SU-DHL-6 (cell line): ENCODE measurements around the gene FAM117A.
"Not testable (repeated sequence)": the region's sequence is repeated elsewhere in the genome, so short reads cannot be mapped to it uniquely, and the experiment has no call there.

ENCODE experiments used
- H2AFZ ChIP-seq: fragments of 200-600 bp; sonication (generic); 2 replicates; pipeline ENCODE4 v1.6.1; 2014; ENCODE audit warnings: low read depth, mild to moderate bottlenecking, moderate library complexity, mixed read lengths, antibody characterized with exemption, low read length; ENCODE audit not compliant: severe bottlenecking
- H3F3A ChIP-seq: fragments of 200-600 bp; shearing (Covaris generic); 2 replicates; pipeline ENCODE4 v1.6.0; 2016; ENCODE audit warnings: antibody characterized with exemption, mild to moderate bottlenecking; ENCODE audit not compliant: insufficient read depth
- H3K27ac ChIP-seq: fragments of 200-600 bp; sonication (generic); 2 replicates; pipeline ENCODE4 v1.5.1; 2016; ENCODE audit warnings: low read depth, mild to moderate bottlenecking, low read length, moderate library complexity, mixed read lengths
- H3K27me3 ChIP-seq: fragments of 200-600 bp; sonication (generic), shearing (Covaris generic); 2 replicates; pipeline ENCODE4 v1.6.0; 2014; ENCODE audit warnings: mild to moderate bottlenecking, low read length
- H3K36me3 ChIP-seq: fragments of 200-600 bp; sonication (generic); 2 replicates; pipeline ENCODE4 v1.6.1; 2014; ENCODE audit warnings: mild to moderate bottlenecking, low read length, mixed read lengths
- H3K4me2 ChIP-seq: fragments of 300-600, 200-600 bp; shearing (Covaris generic), sonication (generic); 2 replicates; pipeline ENCODE4 v1.6.0; 2014; ENCODE audit warnings: low read length, low read depth, mild to moderate bottlenecking; ENCODE audit not compliant: poor library complexity, severe bottlenecking
- H3K4me3 ChIP-seq: fragments of 200-600 bp; sonication (generic); 2 replicates; pipeline ENCODE4 v1.5.1; 2014; ENCODE audit warnings: antibody characterized with exemption, low read length, mild to moderate bottlenecking, mixed read lengths; ENCODE audit not compliant: insufficient read depth, poor library complexity, severe bottlenecking
- H3K79me2 ChIP-seq: fragments of 200-600 bp; sonication (generic); 2 replicates; pipeline ENCODE4 v1.6.1; 2014; ENCODE audit warnings: mild to moderate bottlenecking, low read length, moderate library complexity; ENCODE audit not compliant: insufficient read depth
- H3K9ac ChIP-seq: fragments of 200-600 bp; sonication (generic); 2 replicates; pipeline ENCODE4 v1.7.0; 2014; ENCODE audit warnings: mild to moderate bottlenecking, low read length
- H3K9me2 ChIP-seq: fragments of 200-600 bp; sonication (generic); replicated peaks from 2 replicates; pipeline ENCODE4 v1.6.1; 2014; ENCODE audit warnings: low read length; ENCODE audit not compliant: insufficient read depth
- H3K9me3 ChIP-seq: fragments of 200-600 bp; sonication (generic); 2 replicates; pipeline ENCODE4 v1.6.1; 2014; ENCODE audit warnings: low read length, mixed read lengths; ENCODE audit not compliant: insufficient read depth
- H4K20me1 ChIP-seq: fragments of 200-600 bp; sonication (generic); 2 replicates; pipeline ENCODE4 v1.6.1; 2014; ENCODE audit warnings: low read depth, mild to moderate bottlenecking, antibody characterized with exemption, low read length, moderate library complexity, mixed read lengths
- EZH2phosphoT487 ChIP-seq: fragments of 200-600 bp; sonication (generic), shearing (Covaris generic); conservative IDR thresholded peaks from 2 replicates; pipeline ENCODE4 v1.6.1; 2018; ENCODE audit warnings: mild to moderate bottlenecking, antibody characterized with exemption, low read length, moderate library complexity, mixed read lengths
- TF ChIP-seq, protein P1 (sequence below): fragments of 200-600 bp; sonication (generic); IDR thresholded peaks from one replicate; pipeline ENCODE4 v1.5.1; 2017; ENCODE audit warnings: antibody characterized with exemption, mild to moderate bottlenecking, low read length, moderate library complexity; ENCODE audit not compliant: insufficient read depth, poor library complexity, severe bottlenecking

The FAM117A gene

DNA sequence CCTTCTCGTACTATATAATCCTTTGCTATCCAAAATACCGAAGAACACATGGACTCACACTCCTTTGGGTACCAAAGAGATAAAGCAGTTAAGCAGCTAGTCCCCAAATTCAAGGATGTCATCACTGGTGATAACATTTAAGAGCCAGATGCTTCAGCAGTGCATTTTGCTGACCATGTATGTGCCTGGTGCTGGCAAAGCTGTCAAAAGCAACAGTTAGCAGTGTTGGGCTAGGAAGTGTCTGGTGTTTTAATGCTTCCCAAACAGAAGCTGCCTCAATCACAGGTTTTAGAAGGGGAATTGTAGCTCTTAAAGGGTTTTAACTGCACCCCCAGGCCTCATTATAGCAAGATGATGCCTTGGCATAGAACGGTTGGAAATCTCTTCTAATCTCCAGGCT is 4.7 kb downstream of the FAM117A start:
- Histone ChIP-seq H3F3A (no peaks in the 10 kb centered on the region), H3K9me3 (no peaks in the 10 kb centered on the region), H3K79me2 (no peaks in the 10 kb centered on the region), H3K27me3 (no peaks in the 10 kb centered on the region), H2AFZ (no peak overlapping the region), H3K4me3 (no peak overlapping the region), H3K27ac (no peak overlapping the region), H4K20me1 (no peaks in the 10 kb centered on the region), H3K36me3 (no peaks in the 10 kb centered on the region), H3K9ac (no peak overlapping the region), H3K4me2 (no peak overlapping the region), H3K9me2 (no peaks in the 10 kb centered on the region)
- no peak for TF ChIP-seq EZH2phosphoT487
- TF ChIP-seq, protein P1, sequence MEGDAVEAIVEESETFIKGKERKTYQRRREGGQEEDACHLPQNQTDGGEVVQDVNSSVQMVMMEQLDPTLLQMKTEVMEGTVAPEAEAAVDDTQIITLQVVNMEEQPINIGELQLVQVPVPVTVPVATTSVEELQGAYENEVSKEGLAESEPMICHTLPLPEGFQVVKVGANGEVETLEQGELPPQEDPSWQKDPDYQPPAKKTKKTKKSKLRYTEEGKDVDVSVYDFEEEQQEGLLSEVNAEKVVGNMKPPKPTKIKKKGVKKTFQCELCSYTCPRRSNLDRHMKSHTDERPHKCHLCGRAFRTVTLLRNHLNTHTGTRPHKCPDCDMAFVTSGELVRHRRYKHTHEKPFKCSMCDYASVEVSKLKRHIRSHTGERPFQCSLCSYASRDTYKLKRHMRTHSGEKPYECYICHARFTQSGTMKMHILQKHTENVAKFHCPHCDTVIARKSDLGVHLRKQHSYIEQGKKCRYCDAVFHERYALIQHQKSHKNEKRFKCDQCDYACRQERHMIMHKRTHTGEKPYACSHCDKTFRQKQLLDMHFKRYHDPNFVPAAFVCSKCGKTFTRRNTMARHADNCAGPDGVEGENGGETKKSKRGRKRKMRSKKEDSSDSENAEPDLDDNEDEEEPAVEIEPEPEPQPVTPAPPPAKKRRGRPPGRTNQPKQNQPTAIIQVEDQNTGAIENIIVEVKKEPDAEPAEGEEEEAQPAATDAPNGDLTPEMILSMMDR: no peak

DNA sequence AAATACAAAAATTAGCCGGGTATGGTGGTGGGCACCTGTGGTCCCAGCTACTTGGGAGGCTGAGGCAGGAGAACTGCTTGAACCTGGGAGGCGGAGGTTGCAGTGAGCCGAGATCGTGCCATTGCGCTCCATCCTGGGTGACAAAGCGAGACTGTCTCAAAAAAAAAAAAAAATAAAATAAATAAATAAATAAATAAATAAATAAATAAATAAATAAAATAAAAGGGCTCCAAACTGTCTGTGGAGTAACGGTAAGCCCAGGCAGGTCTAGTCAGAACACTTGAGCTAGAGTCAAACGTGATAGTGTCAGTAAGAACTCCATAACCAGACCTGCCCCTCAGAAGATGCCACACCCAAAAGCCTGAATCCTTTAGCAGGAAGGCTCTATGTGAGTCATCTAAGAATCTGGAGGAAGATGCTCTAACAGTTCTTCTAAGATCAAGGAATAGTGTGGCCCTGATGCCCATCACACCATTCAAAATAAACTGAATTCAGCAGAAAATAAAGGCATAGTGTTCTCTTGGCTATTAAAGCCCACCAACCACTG is 5.4 kb downstream of the FAM117A start:
- not testable (repeated sequence) for H3K4me2 ChIP-seq, H2AFZ ChIP-seq, H3F3A ChIP-seq, H3K9ac ChIP-seq, H3K9me2 ChIP-seq, H3K27me3 ChIP-seq, H3K27ac ChIP-seq, H3K4me3 ChIP-seq, H3K9me3 ChIP-seq, H3K79me2 ChIP-seq, H4K20me1 ChIP-seq, H3K36me3 ChIP-seq

DNA sequence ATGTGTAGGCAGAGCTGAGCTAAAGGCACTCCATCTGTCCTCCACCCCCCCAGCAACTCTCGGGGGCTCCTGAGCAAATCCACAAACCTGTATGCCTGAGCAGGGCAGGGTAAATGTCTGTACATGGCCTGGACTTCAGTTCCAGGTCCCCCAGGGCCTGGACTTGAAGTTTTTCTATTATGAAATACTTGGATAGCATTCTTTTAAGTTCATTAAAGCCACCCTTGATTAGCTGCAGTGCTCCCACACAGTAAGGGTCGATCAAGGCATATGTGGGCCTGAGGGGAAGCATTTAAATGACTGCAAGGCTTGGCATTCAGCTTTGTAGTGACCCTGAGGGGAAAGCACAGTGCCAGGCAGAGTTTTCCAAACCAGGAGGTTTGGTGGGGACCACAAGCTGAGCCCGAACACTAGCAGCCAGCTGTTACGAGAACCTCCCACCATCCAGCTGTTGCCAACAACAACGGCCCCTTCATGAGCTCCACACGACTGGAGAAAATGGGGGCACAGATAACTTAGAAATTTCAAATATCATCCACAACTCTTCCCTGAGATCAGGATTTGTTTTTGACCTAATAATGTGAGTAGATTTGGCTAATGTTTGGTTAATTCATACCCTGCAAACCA is 6.7 kb downstream of the FAM117A start:
- no peaks in the 10 kb centered on the region for H3K9me2 ChIP-seq
- H3K27ac ChIP-seq: no peak overlapping the region
- no peak overlapping the region for H3K4me2 ChIP-seq
- no peaks in the 10 kb centered on the region for H4K20me1 ChIP-seq
- H3K79me2 ChIP-seq: no peaks in the 10 kb centered on the region
- H3K36me3 ChIP-seq: no peaks in the 10 kb centered on the region
- no peak overlapping the region for H3K9ac ChIP-seq
- TF ChIP-seq, protein P1: no peak
- no peak for TF ChIP-seq EZH2phosphoT487
- H3K4me3 ChIP-seq: no peak overlapping the region
- H3K27me3 ChIP-seq: no peaks in the 10 kb centered on the region
- no peaks in the 10 kb centered on the region for H3K9me3 ChIP-seq
- no peak overlapping the region for H2AFZ ChIP-seq
- H3F3A ChIP-seq: no peaks in the 10 kb centered on the region

DNA sequence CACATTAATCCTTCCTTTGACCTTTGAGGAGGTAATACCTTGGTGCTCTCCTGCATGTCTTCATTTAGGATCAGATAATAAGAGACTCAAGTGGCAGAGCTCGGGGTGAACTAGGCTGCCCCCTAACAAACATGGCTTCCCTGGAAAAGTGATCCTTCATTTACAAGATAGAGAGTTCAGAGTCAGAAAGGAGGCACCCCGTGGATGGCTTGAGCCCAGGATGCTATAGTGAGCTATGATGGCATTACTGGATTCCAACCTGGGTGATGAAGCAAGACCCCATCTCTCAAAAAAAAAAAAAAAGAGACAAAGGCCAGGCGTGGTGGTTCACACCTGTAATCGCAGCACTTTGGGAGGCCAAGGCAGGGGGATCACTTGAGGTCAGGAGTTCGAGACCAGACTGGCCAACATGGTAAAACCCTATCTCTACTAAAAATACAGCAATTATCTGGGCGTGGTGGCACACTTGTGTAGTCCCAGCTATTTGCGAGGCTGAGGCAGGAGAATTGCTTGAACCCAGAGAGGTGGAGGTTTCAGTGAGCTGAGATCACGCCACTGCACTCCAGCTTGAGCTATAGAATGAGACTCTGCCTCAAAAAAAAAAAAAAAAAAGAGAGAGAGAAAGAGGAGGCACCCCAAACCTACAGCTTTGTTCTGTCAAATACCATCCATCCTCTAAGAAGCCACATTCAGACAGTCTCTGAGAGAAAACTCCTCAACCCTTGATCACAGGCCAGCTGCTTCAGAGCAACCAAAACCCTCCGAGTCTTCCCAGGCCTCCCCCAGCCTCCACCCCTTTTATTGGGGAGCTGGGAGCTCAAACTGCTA is 7.4 kb downstream of the FAM117A start:
- TF ChIP-seq EZH2phosphoT487: no peak
- TF ChIP-seq, protein P1: no peak
- H3F3A ChIP-seq: no peaks in the 10 kb centered on the region

More for the DNA sequence above, 7.4 kb downstream of the FAM117A start:
- Histone ChIP-seq H3K79me2 (no peaks in the 10 kb centered on the region), H3K9me2 (no peaks in the 10 kb centered on the region), H2AFZ (no peak overlapping the region), H3K9me3 (no peaks in the 10 kb centered on the region), H3K36me3 (no peaks in the 10 kb centered on the region), H3K4me3 (no peak overlapping the region), H3K4me2 (no peak overlapping the region), H3K27ac (no peak overlapping the region), H4K20me1 (no peaks in the 10 kb centered on the region), H3K27me3 (no peaks in the 10 kb centered on the region), H3K9ac (no peak overlapping the region)
